ENCODE data around the gene CLEC4F. TPM values are rescaled to one million over a fixed set of nuclear protein-coding genes. Genes with fewer than 3 reads are reported as not detected.

CLEC4F gene
- total RNA-seq, 1 experiment from 2014 or later: not detected

DNA sequence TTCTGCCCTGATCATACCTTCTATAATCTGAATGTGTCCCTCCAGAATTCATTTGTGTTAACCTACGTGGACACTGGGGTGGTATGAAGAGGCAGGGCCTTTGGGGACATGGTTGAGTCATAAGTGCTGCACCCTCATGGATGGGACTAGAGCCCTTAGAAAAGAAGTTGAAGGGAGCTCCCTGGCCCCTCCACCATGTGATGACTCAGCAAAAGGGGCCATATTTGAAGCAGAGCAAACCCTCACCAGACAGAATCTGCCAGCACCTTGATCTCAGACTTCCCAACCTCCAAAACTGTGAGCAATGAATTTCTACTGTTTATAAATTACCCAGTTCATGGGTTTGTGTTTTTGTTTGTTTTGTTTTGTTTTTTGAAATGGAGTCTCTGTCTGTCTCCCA is 48.6 kb upstream of the CLEC4F start:
- no peak overlapping the region for H4K91ac ChIP-seq (ENCODE audit: insufficient read length, low read depth, low read length)
- H4K8ac ChIP-seq (replicated peaks; ENCODE audit: insufficient read length, low read depth, low read length): no peak overlapping the region
- no peak overlapping the region for H3K14ac ChIP-seq (ENCODE audit: insufficient read depth, low read length)
- TF ChIP-seq CTCF (conservative IDR thresholded peaks at IDR 0.05): no peak
- no peak overlapping the region for H2BK12ac ChIP-seq (ENCODE audit: insufficient read length, low read depth, low read length)
- no peak overlapping the region for H3K27ac ChIP-seq (ENCODE audit: insufficient read length, low read depth, low read length)
- H3K9me3 ChIP-seq (ENCODE audit: control insufficient read depth, low read depth, low read length): no peaks in the 10 kb centered on the region
- H3K56ac ChIP-seq (ENCODE audit: insufficient read length, low read depth, low read length): no peak overlapping the region
- H2AFZ ChIP-seq (ENCODE audit: low read length): no peak overlapping the region
- peaks cover 2% of the 10 kb centered on the region; the same call in 1 of the 2 replicates for H3K27me3 ChIP-seq (ENCODE audit: insufficient read depth, low read length)
- Mint-ChIP-seq H3K36me3 (ENCODE audit: insufficient read depth in 1 of 3, low read depth in 3 of 3) (no peaks in the 10 kb centered on the region), H3K4me1 (peaks cover 0 to 8% of the 10 kb centered on the region in 2 experiments; a peak in 2 of 4 replicates), H3K4me3 (no peak overlapping the region), H3K27ac (no peak overlapping the region), H3K27me3 (ENCODE audit: low read depth) (peaks cover 78% of the 10 kb centered on the region), H3K9me3 (no peaks in the 10 kb centered on the region)
- no peak overlapping the region for H3K18ac ChIP-seq (ENCODE audit: insufficient read length, low read depth, low read length)
- H3K4me2 ChIP-seq (ENCODE audit: insufficient read depth, insufficient read length, low read length): no peak overlapping the region
- H3T11ph ChIP-seq (ENCODE audit: low read length): no peak overlapping the region
- no peak overlapping the region for H2BK120ac ChIP-seq (ENCODE audit: low read depth, low read length, poor library complexity, severe bottlenecking)
- H3K79me1 ChIP-seq (ENCODE audit: insufficient read depth, low read depth, low read length, poor library complexity, severe bottlenecking): no peaks in the 10 kb centered on the region
- H3K23ac ChIP-seq (ENCODE audit: insufficient read length, low read depth, low read length): no peak overlapping the region
- H3K9ac ChIP-seq (ENCODE audit: extremely low read depth, insufficient read length, low read length): no peak overlapping the region
- no peak overlapping the region for H2BK15ac ChIP-seq (ENCODE audit: low read depth, low read length)
- H3K79me2 ChIP-seq (ENCODE audit: insufficient read depth, low read length): no peaks in the 10 kb centered on the region
- no peaks in the 10 kb centered on the region for H3K23me2 ChIP-seq (ENCODE audit: insufficient read length, low read depth, low read length, poor library complexity, severe bottlenecking)
- no CpG with 5 or more reads among the region's 1 CpG for WGBS (ENCODE audit: extremely low coverage, insufficient read length, low lambda C conversion rate)
- no peak overlapping the region for H2BK5ac ChIP-seq (ENCODE audit: insufficient read length, low read length)
- H3K4ac ChIP-seq (ENCODE audit: low read depth, low read length): no peak overlapping the region
- DNase-seq: no peak
- no peaks in the 10 kb centered on the region for H4K20me1 ChIP-seq (ENCODE audit: control insufficient read depth, insufficient read depth, insufficient read length)
- H2AK5ac ChIP-seq (ENCODE audit: insufficient read length, low read length): no peak overlapping the region
- no peak overlapping the region for H2BK20ac ChIP-seq (ENCODE audit: low read depth, low read length, poor library complexity, severe bottlenecking)
- no peak overlapping the region for H4K5ac ChIP-seq (ENCODE audit: insufficient read length, low read depth, low read length)
- no peaks in the 10 kb centered on the region; the same call in 1 of the 2 replicates for H3K4me1 ChIP-seq (ENCODE audit: insufficient read depth, low read length)
